ENCODE data around the gene DNAJC19.

DNAJC19 gene

GRCh38 chr3:180961087-180961486, 28.4 kb downstream of the DNAJC19 start:
- DNase-seq (ENCODE audit: low spot score): no peak

- no peak for DNase-seq (ENCODE audit: low spot score)
Measured at GRCh38 chr3:180959691-180960090, 29.8 kb downstream of the DNAJC19 start.

GRCh38 chr3:180947761-180948390, 41.7 kb downstream of the DNAJC19 start:
- no peak for DNase-seq (ENCODE audit: low spot score)

- DNase-seq (ENCODE audit: low spot score): no peak
Measured at GRCh38 chr3:180940826-180941225, 48.7 kb downstream of the DNAJC19 start.

- no peak for DNase-seq (ENCODE audit: low spot score)
Measured at GRCh38 chr3:180934638-180935037, 54.9 kb downstream of the DNAJC19 start.

All from CD4-positive, alpha-beta T cell treated with Interleukin-6 at 100 ng/mL for 8 hours (primary cell).